A172 (cell line): ENCODE measurements around the gene EVA1C. TPM values are rescaled to one million over a fixed set of nuclear protein-coding genes. Genes with fewer than 3 reads are reported as not detected.

ENCODE experiments used
- DNase-seq: peaks from one replicate; pipeline ENCODE4 v3.0.0-alpha.2; 2015; ENCODE audit warnings: low spot score
- total RNA-seq: library from RNA; depleted of rRNA; stranded (reverse); fragments of >200 nt; shearing (Covaris generic); gene quantifications from 2 replicates; pipeline ENCODE4 v1.2.3, GENCODE V29; 2014; rRNA removed

The EVA1C gene
- total RNA-seq, 1 experiment from 2014 or later = 1.1 TPM

- DNase-seq = no peak
Observed at GRCh38 chr21:32562426-32562825, 149.9 kb downstream of the EVA1C start.

DNA sequence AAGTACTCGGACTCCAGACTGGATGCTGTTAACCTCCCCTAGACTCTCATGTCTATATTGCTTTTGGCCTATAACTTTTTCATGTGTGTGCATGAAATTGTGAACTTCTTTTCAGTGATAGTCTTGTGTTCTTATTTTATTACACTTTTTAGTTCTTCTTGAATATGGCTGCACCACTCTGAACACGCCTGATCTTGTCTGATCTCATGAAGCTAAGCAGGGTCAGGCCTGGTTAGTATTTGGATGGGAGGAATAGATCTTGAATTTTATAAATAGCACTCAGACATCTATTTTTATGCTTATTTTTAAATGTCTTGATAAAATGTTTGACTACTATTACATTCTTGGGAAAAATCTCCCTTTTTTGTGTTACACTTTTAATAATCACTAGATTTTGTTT lies 150.4 kb downstream of the EVA1C start:
- no peak for DNase-seq

Other genes starting within 250 kb of the EVA1C start
- 60.3 and 62.5 TPM in 2 replicates for gene MIS18A, start 133.7 kb upstream of the EVA1C start, total RNA-seq
- not detected in 2 replicates for gene MRAP, start 113.9 kb upstream of the EVA1C start, total RNA-seq
- 16.7 and 20.9 TPM in 2 replicates for gene URB1, start 19.7 kb upstream of the EVA1C start, total RNA-seq
- gene TCP10L, start 172.8 kb downstream of the EVA1C start, total RNA-seq = not detected in 2 replicates
- 72.1 and 116 TPM in 2 replicates for gene CFAP298, start 199.7 kb downstream of the EVA1C start, total RNA-seq